Measurements from ENCODE around the gene ING2. TPM values are rescaled to one million over a fixed set of nuclear protein-coding genes. Genes with fewer than 3 reads are reported as not detected.

ING2 gene
- polyA plus RNA-seq, 1 donor (not counting 4 experiments of a cell fraction or from before 2014, with no cell fraction given): 16.1 TPM

DNA sequence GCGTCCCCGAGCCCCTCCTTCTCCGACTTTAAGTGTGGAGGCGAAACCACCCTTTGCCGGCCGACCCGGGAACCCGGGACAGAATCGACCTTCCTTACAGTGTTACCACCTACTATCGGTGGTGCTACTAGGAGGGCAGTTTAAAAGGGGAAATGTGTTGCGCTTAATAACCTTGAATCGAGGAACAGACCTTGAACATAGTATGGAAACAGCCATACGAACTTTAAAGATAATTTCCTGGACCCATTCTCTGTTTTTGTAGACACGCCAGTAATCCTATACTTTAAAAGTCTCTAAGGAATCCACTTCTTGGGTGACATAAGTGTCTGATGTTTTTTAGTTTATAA lies 1.5 kb downstream of the ING2 start:
- Histone ChIP-seq H3K79me2 (ENCODE audit: control insufficient read depth, insufficient read depth, low read length) (peaks cover 54% of the 10 kb centered on the region), H3K27ac (ENCODE audit: control insufficient read depth, insufficient read depth, low read length) (peak overlapping the region; percentile 90), H2AFZ (ENCODE audit: control insufficient read depth, low read length) (peak overlapping the region; percentile 66), H3K9me1 (ENCODE audit: control insufficient read depth, extremely low read depth, insufficient read depth, low read length) (no peaks in the 10 kb centered on the region), H3K27me3 (ENCODE audit: control insufficient read depth, extremely low read depth, insufficient read depth, low read length) (no peaks in the 10 kb centered on the region), H3K4me1 (ENCODE audit: control insufficient read depth, extremely low read depth, insufficient read depth, low read length) (peaks cover 14% of the 10 kb centered on the region), H3K9me3 (ENCODE audit: control insufficient read depth, low read depth, low read length) (no peaks in the 10 kb centered on the region), H3K36me3 (ENCODE audit: control insufficient read depth in 2 of 2, extremely low read depth in 1 of 2, insufficient read depth in 2 of 2, low read length in 2 of 2) (peaks cover 3 to 4% of the 10 kb centered on the region in 2 experiments), H3K4me2 (ENCODE audit: control insufficient read depth, extremely low read depth, insufficient read depth, low read depth, low read length) (peak overlapping the region; percentile 89), H3K9ac (ENCODE audit: control insufficient read depth, extremely low read depth, insufficient read depth, low read length) (peak overlapping the region; percentile 90), H4K20me1 (ENCODE audit: control insufficient read depth, extremely low read depth, insufficient read depth, low read length) (no peaks in the 10 kb centered on the region), H3K4me3 (ENCODE audit: control insufficient read depth in 2 of 3, extremely low read depth in 1 of 3, insufficient read depth in 2 of 3, low read depth in 1 of 3, low read length in 3 of 3) (peak overlapping the region; percentile 88 to 96 (median 94))
- DNase-seq (ENCODE audit: low read depth, low spot score) (no peak), FAIRE-seq (no peak)
- dilution Hi-C loops (cut with MboI; ENCODE audit: extremely low pct_ligation_motif_present, low sequenced_read_pairs): no loop called here
- no peak for TF ChIP-seq EZH2 (IDR thresholded peaks at IDR 0.05; ENCODE audit: low read length)
- TF ChIP-seq, protein P1, sequence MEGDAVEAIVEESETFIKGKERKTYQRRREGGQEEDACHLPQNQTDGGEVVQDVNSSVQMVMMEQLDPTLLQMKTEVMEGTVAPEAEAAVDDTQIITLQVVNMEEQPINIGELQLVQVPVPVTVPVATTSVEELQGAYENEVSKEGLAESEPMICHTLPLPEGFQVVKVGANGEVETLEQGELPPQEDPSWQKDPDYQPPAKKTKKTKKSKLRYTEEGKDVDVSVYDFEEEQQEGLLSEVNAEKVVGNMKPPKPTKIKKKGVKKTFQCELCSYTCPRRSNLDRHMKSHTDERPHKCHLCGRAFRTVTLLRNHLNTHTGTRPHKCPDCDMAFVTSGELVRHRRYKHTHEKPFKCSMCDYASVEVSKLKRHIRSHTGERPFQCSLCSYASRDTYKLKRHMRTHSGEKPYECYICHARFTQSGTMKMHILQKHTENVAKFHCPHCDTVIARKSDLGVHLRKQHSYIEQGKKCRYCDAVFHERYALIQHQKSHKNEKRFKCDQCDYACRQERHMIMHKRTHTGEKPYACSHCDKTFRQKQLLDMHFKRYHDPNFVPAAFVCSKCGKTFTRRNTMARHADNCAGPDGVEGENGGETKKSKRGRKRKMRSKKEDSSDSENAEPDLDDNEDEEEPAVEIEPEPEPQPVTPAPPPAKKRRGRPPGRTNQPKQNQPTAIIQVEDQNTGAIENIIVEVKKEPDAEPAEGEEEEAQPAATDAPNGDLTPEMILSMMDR (optimal IDR thresholded peaks at IDR 0.05 in 1 of 3, IDR thresholded peaks at IDR 0.05 in 1 of 3, conservative IDR thresholded peaks at IDR 0.05 in 1 of 3; ENCODE audit: extremely low read depth in 1 of 3, insufficient read depth in 2 of 3, low read length in 3 of 3): no peak

DNA sequence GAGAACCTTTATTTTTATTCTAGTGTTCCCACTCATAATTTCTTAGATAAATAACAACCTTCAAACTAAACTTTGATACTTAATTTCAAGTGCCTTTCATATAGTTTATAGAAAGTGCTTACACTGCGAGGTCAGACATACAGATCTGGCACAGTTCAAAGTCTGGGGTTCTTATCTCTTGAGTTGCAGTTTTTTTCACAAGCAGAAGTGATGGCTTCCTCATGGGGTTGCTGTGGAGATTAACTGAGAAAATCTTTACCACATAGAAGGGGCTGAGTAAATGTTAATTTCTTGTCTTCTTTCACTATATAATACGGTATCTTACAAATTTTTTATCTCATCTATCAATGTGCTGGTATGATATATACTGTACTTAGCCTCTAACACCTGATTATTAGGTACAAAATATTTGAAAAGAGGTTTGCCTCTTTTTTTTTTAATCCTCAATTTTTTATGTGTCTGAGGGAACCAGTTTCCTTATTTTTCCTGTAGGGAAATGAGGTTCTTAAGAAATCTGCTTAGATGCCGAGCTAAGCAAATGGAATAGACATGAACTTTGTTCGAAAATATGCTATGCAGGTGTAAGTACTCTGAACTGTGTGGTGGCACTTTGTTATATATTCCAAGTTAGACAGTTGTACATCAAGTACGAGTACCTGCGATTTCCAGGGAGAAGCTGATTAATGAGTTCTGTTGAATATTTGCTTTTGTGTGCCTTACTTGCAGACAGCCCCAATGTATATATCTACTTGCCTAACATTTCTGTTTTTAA lies 3.3 kb downstream of the ING2 start:
- DNase-seq (ENCODE audit: low read depth, low spot score): no peak
- Histone ChIP-seq H3K9ac (ENCODE audit: control insufficient read depth, extremely low read depth, insufficient read depth, low read length) (no peak overlapping the region), H3K27ac (ENCODE audit: control insufficient read depth, insufficient read depth, low read length) (peak overlapping the region; percentile 90), H2AFZ (ENCODE audit: control insufficient read depth, low read length) (no peak overlapping the region), H3K27me3 (ENCODE audit: control insufficient read depth, extremely low read depth, insufficient read depth, low read length) (no peaks in the 10 kb centered on the region), H3K4me1 (ENCODE audit: control insufficient read depth, extremely low read depth, insufficient read depth, low read length) (peaks cover 14% of the 10 kb centered on the region), H4K20me1 (ENCODE audit: control insufficient read depth, extremely low read depth, insufficient read depth, low read length) (no peaks in the 10 kb centered on the region), H3K79me2 (ENCODE audit: control insufficient read depth, insufficient read depth, low read length) (peaks cover 43% of the 10 kb centered on the region), H3K9me1 (ENCODE audit: control insufficient read depth, extremely low read depth, insufficient read depth, low read length) (no peaks in the 10 kb centered on the region), H3K36me3 (ENCODE audit: control insufficient read depth in 2 of 2, extremely low read depth in 1 of 2, insufficient read depth in 2 of 2, low read length in 2 of 2) (peaks cover 3 to 4% of the 10 kb centered on the region in 2 experiments), H3K4me2 (ENCODE audit: control insufficient read depth, extremely low read depth, insufficient read depth, low read depth, low read length) (peak overlapping the region; percentile 89), H3K9me3 (ENCODE audit: control insufficient read depth, low read depth, low read length) (no peaks in the 10 kb centered on the region), H3K4me3 (ENCODE audit: control insufficient read depth in 2 of 3, extremely low read depth in 1 of 3, insufficient read depth in 2 of 3, low read depth in 1 of 3, low read length in 3 of 3) (no peak overlapping the region)
- TF ChIP-seq, protein P1 (optimal IDR thresholded peaks at IDR 0.05 in 1 of 3, IDR thresholded peaks at IDR 0.05 in 1 of 3, conservative IDR thresholded peaks at IDR 0.05 in 1 of 3; ENCODE audit: extremely low read depth in 1 of 3, insufficient read depth in 2 of 3, low read length in 3 of 3): no peak
- TF ChIP-seq EZH2 (IDR thresholded peaks at IDR 0.05; ENCODE audit: low read length): no peak
- dilution Hi-C loops (cut with MboI; ENCODE audit: extremely low pct_ligation_motif_present, low sequenced_read_pairs): no loop called here
- no peak for FAIRE-seq

All from keratinocyte (primary cell).